KBM-7 (cell line): Measurements from ENCODE around the gene EOGT.

Experiments used
- DNase-seq: peaks from one replicate; pipeline ENCODE4 v3.0.0-alpha.2; 2015
- in situ Hi-C: fragments of 300-500 bp; cut with MboI; formaldehyde crosslinking; loops from 2 replicates; pipeline ENCODE4 v1.14.3; 2020; ENCODE audit warnings: low sequenced_read_pairs, low pct_unique_long_range_greater_than_20kb, mixed read lengths

EOGT gene

GRCh38 chr3:69011096-69011730 is 2.3 kb downstream of the EOGT start:
- no peak for DNase-seq
- in situ Hi-C loops = no loop called here

GRCh38 chr3:69009559-69010410 is 3.7 kb downstream of the EOGT start:
- no peak for DNase-seq
- in situ Hi-C loops = no loop called here

- DNase-seq = no peak
- in situ Hi-C loops = no loop called here
These were observed 4.5 kb downstream of the EOGT start for GRCh38 chr3:69008980-69009379.

- in situ Hi-C loops = no loop called here
- no peak for DNase-seq
These were observed 7.5 kb downstream of the EOGT start for GRCh38 chr3:69005791-69006482.

GRCh38 chr3:69005071-69005790 is 8.3 kb downstream of the EOGT start:
- in situ Hi-C loops = no loop called here
- no peak for DNase-seq

GRCh38 chr3:69004138-69004537 is 9.3 kb downstream of the EOGT start:
- DNase-seq = no peak
- in situ Hi-C loops = no loop called here

- in situ Hi-C loops = no loop called here
- DNase-seq = no peak
These were observed 13.9 kb downstream of the EOGT start for GRCh38 chr3:68999605-69000004.

GRCh38 chr3:68999158-68999557 is 14.3 kb downstream of the EOGT start:
- DNase-seq = no peak
- in situ Hi-C loops = no loop called here

GRCh38 chr3:68997887-68998286 is 15.6 kb downstream of the EOGT start:
- no peak for DNase-seq
- in situ Hi-C loops = no loop called here

- in situ Hi-C loops = no loop called here
- DNase-seq = no peak
These were observed 17.0 kb downstream of the EOGT start for GRCh38 chr3:68996356-68996995.

GRCh38 chr3:68988740-68989139 is 24.7 kb downstream of the EOGT start:
- DNase-seq = no peak

GRCh38 chr3:68987322-68987721 is 26.2 kb downstream of the EOGT start:
- DNase-seq = no peak

More at GRCh38 chr3:68988740-68989139, 24.7 kb downstream of the EOGT start:
- in situ Hi-C loops = no loop called here

GRCh38 chr3:68986496-68987208 is 26.8 kb downstream of the EOGT start:
- in situ Hi-C loops = no loop called here
- DNase-seq = no peak

More at GRCh38 chr3:68987322-68987721, 26.2 kb downstream of the EOGT start:
- in situ Hi-C loops = no loop called here

GRCh38 chr3:68985146-68985790 is 28.2 kb downstream of the EOGT start:
- in situ Hi-C loops = no loop called here

GRCh38 chr3:68984011-68984530 is 29.4 kb downstream of the EOGT start:
- no peak for DNase-seq
- in situ Hi-C loops = no loop called here

More at GRCh38 chr3:68985146-68985790, 28.2 kb downstream of the EOGT start:
- DNase-seq = no peak

GRCh38 chr3:68977486-68978167 is 35.9 kb downstream of the EOGT start:
- in situ Hi-C loops = no loop called here
- DNase-seq = no peak

- in situ Hi-C loops = no loop called here
- DNase-seq = no peak
These were observed 38.8 kb downstream of the EOGT start for GRCh38 chr3:68974711-68975110.
